HepG2 (cell line): Measurements from ENCODE around the gene CXorf65. TPM values are rescaled to one million over a fixed set of nuclear protein-coding genes. Genes with fewer than 3 reads are reported as not detected.

Experiments
- ATAC-seq: fragments of 200-7000 bp; cut with Tn5 transposase; 3 replicates; pipeline ENCODE4 v1.9.1; 2020; ENCODE audit warnings: mild to moderate bottlenecking, moderate library complexity
- BruUV-seq: library from RNA; stranded (reverse); fragments of 400-500 nt; replicated peaks from 2 replicates; lab custom pipeline; 2021; lab: Mats Ljungman, UMichigan
- CTCF ChIA-PET: fragments of 300-600 bp; formaldehyde crosslinking; extraction: SDS; loops from one replicate; lab custom pipeline; 2021; ENCODE audit warnings: low total read pairs, inconsistent platforms, low intra/inter-chr PET ratio; lab: Yijun Ruan, JAX
- POLR2A ChIA-PET: fragments of 350-600 bp; sonication (Branson Sonifier 250); formaldehyde crosslinking; loops from one replicate; lab custom pipeline; 2020; ENCODE audit warnings: antibody characterized with exemption, inconsistent platforms; lab: Yijun Ruan, JAX
- DNase-seq: peaks from one replicate; pipeline ENCODE4 v3.0.0-alpha.2; 2015; ENCODE audit warnings: low spot score
- FAIRE-seq: peaks from 3 replicates; lab custom pipeline; 2011; peaks lifted over from hg19 to GRCh38; lab: Jason Lieb, UNC
- H2AFZ ChIP-seq: one replicate; pipeline ENCODE4 v1.6.1; 2011; ENCODE audit warnings: low read length, inconsistent platforms
- H3K27ac ChIP-seq: fragments of 300-600 bp; 3 replicates; pipeline ENCODE4 v1.8.0; 2011; ENCODE audit warnings: mixed run types, mild to moderate bottlenecking, mixed read lengths, low read length, inconsistent platforms; ENCODE audit not compliant: insufficient read depth; ENCODE audit errors: extremely low read length
- H3K27me3 ChIP-seq, 2 experiments: fragments of 200-600 bp in 1 of 2; 2 replicates in 1 of 2; 3 replicates in 1 of 2; pipeline versions ENCODE4 v1.6.0 to v1.8.0; 2011; ENCODE audit warnings: low read length in 2 of 2, mild to moderate bottlenecking in 2 of 2, moderate library complexity in 2 of 2, inconsistent platforms in 1 of 2; ENCODE audit not compliant: insufficient read depth in 2 of 2, control insufficient read depth in 1 of 2
- H3K36me3 ChIP-seq, 2 experiments: fragments of 200-600 bp in 1 of 2; replicated peaks in 1 of 2; 2 replicates in 1 of 2; 3 replicates in 1 of 2; pipeline versions ENCODE4 v1.5.1 to v1.8.0; 2011; ENCODE audit warnings: low read length in 2 of 2, inconsistent platforms in 1 of 2; ENCODE audit not compliant: insufficient read depth in 2 of 2, control insufficient read depth in 1 of 2
- H3K4me1 ChIP-seq: 2 replicates; pipeline ENCODE4 v1.5.1; 2012; ENCODE audit warnings: low read length, inconsistent platforms; ENCODE audit not compliant: insufficient read depth
- H3K4me2 ChIP-seq: 2 replicates; pipeline ENCODE4 v1.6.0; 2011; ENCODE audit warnings: low read depth, low read length, inconsistent platforms
- H3K4me3 ChIP-seq, 3 experiments: fragments of 200-600 bp in 1 of 3; sonication (generic), shearing (Covaris generic) in 1 of 3; replicated peaks in 1 of 3; 2 replicates each; pipeline ENCODE4 v1.5.1; 2011 to 2016; ENCODE audit warnings: low read length in 3 of 3, inconsistent platforms in 2 of 3, low read depth in 2 of 3, mild to moderate bottlenecking in 2 of 3, control low read depth in 1 of 3, mixed read lengths in 1 of 3; ENCODE audit not compliant: insufficient read depth in 1 of 3
- H3K79me2 ChIP-seq: one replicate; pipeline ENCODE4 v1.6.1; 2011; ENCODE audit warnings: low read length, inconsistent platforms; ENCODE audit not compliant: insufficient read depth
- H3K9ac ChIP-seq: 2 replicates; pipeline ENCODE4 v1.6.0; 2011; ENCODE audit warnings: mild to moderate bottlenecking, low read depth, low read length, inconsistent platforms; ENCODE audit not compliant: insufficient read depth
- H3K9me3 ChIP-seq: 2 replicates; pipeline ENCODE4 v1.5.1; 2012; ENCODE audit warnings: mild to moderate bottlenecking, low read length
- H4K20me1 ChIP-seq: 2 replicates; pipeline ENCODE4 v1.6.0; 2011; ENCODE audit warnings: inconsistent platforms, mild to moderate bottlenecking, low read length, moderate library complexity; ENCODE audit not compliant: insufficient read depth
- CTCF ChIP-seq: sonication (generic); formaldehyde crosslinking; IDR thresholded peaks from 2 replicates; pipeline ENCODE4 v1.5.0; 2020; ENCODE audit warnings: mild to moderate bottlenecking, missing genetic modification reagents, moderate library complexity
- PPARG ChIP-seq: conservative IDR thresholded peaks from 2 replicates; pipeline ENCODE4 v1.6.1; 2016; ENCODE audit warnings: missing biosample characterization, missing genetic modification reagents
- WGBS: methylation state at CpG from one replicate; pipeline ENCODE4 v1.1.6; 2017; ENCODE audit warnings: low lambda C conversion rate; 5-methylcytosine and 5-hydroxymethylcytosine counted together
- in situ Hi-C: cut with HindIII; loops from 2 replicates; pipeline ENCODE4 v1.10.0; 2017; ENCODE audit warnings: low pct_unique_long_range_greater_than_20kb; ENCODE audit not compliant: extremely low pct_ligation_motif_present
- intact Hi-C: fragments of 100-400 bp; cut with micrococcal nuclease; formaldehyde crosslinking; loops from one replicate; pipeline ENCODE4 v1.10.0; 2022; ENCODE audit not compliant: unreplicated experiment
- polyA plus RNA-seq, 8 experiments: library from polyadenylated mRNA; depleted of rRNA in 3 of 8; stranded (reverse) in 7 of 8; unstranded in 1 of 8; fragments of >200 nt; fragmentation: Illumina TruSeq in 4 of 8; extraction: Trizol in 4 of 8; gene quantifications; 2 replicates each; pipeline versions ENCODE4 v1.2.1 to v1.2.3, GENCODE V29; 2011 to 2016; ENCODE audit warnings: low read depth in 4 of 8, missing spikeins in 1 of 8, mixed read lengths in 1 of 8; ENCODE audit not compliant: insufficient read depth in 1 of 8
- total RNA-seq, 5 experiments: library from RNA; depleted of rRNA; stranded (reverse); fragments of >200 nt; fragmentation: Illumina TruSeq; extraction: Trizol; gene quantifications; 2 replicates each; pipeline ENCODE4 v1.2.3, GENCODE V29; 2016; ENCODE audit warnings: low read depth in 1 of 5
- TF ChIP-seq, protein P1 (sequence below): sonication (generic); formaldehyde crosslinking; IDR thresholded peaks from 2 replicates; pipeline ENCODE4 v1.5.0; 2020; ENCODE audit warnings: missing genetic modification reagents, mild to moderate bottlenecking, borderline replicate concordance

CXorf65 gene
- total and polyA plus RNA-seq, 2 of the 13 experiments (the other 11 are each of a cell fraction or from before 2014, with no cell fraction given) = not detected

GRCh38 chrX:71102292-71102691 lies 4.2 kb downstream of the CXorf65 start:
- Histone ChIP-seq H3K4me1 (peaks cover 39% of the 10 kb centered on the region), H2AFZ (no peak overlapping the region), H3K9me3 (no peaks in the 10 kb centered on the region), H3K9ac (no peak overlapping the region), H3K79me2 (no peaks in the 10 kb centered on the region), H3K4me2 (no peak overlapping the region), H3K27ac (no peak overlapping the region), H3K36me3 (no peaks in the 10 kb centered on the region), H3K27me3 (no peaks in the 10 kb centered on the region), H3K4me3 (no peak overlapping the region), H4K20me1 (no peaks in the 10 kb centered on the region)
- intact Hi-C loops (no loop called here), in situ Hi-C loops (no loop called here)
- FAIRE-seq (no peak), DNase-seq (no peak), ATAC-seq (no peak)
- CTCF ChIA-PET = no interaction called here
- WGBS = 89% methylated on average over 1 of the region's 3 CpGs
- POLR2A ChIA-PET = interaction anchor here (2.8 kb wide), 1 partner anchor 16 kb away, joined by 14 read pairs; the partner anchor contains the start of gene MED12
- TF ChIP-seq PPARG (CRISPR knock-in tag) = no peak
- no TSS peak for BruUV-seq

DNA sequence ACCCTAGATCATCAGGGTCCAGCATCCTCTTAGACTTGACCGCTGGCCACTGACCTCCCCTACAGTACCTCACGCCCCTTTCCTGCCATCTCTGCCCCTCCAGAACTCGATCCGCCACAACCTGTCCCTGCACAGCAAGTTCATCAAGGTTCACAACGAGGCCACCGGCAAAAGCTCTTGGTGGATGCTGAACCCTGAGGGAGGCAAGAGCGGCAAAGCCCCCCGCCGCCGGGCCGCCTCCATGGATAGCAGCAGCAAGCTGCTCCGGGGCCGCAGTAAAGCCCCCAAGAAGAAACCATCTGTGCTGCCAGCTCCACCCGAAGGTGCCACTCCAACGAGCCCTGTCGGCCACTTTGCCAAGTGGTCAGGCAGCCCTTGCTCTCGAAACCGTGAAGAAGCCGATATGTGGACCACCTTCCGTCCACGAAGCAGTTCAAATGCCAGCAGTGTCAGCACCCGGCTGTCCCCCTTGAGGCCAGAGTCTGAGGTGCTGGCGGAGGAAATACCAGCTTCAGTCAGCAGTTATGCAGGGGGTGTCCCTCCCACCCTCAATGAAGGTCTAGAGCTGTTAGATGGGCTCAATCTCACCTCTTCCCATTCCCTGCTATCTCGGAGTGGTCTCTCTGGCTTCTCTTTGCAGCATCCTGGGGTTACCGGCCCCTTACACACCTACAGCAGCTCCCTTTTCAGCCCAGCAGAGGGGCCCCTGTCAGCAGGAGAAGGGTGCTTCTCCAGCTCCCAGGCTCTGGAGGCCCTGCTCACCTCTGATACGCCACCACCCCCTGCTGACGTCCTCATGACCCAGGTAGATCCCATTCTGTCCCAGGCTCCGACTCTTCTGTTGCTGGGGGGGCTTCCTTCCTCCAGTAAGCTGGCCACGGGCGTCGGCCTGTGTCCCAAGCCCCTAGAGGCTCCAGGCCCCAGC lies 5.7 kb downstream of the CXorf65 start:
- BruUV-seq = no TSS peak
- CTCF ChIA-PET = no interaction called here
- no peaks in the 10 kb centered on the region; a peak in 1 of 5 replicates for H3K27me3 ChIP-seq
- H3K4me3 ChIP-seq = no peak overlapping the region
- FAIRE-seq = no peak
- no peak overlapping the region for H3K4me2 ChIP-seq
- H4K20me1 ChIP-seq = no peaks in the 10 kb centered on the region
- intact Hi-C loops = no loop called here
- POLR2A ChIA-PET = interaction anchor here (2.8 kb wide), 1 partner anchor 17 kb away, joined by 14 read pairs; the partner anchor contains the start of gene MED12
- no peaks in the 10 kb centered on the region for H3K79me2 ChIP-seq
- ATAC-seq = peak; percentile 32
- no peak overlapping the region for H3K9ac ChIP-seq
- no peak overlapping the region for H3K27ac ChIP-seq
- H3K9me3 ChIP-seq = no peaks in the 10 kb centered on the region
- TF ChIP-seq CTCF (CRISPR knock-in tag) = peak; percentile 28
- TF ChIP-seq, protein P1, sequence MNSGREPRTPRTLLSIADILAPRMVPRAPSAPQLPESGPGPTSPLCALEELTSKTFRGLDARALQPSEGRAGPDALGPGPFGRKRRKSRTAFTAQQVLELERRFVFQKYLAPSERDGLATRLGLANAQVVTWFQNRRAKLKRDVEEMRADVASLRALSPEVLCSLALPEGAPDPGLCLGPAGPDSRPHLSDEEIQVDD (CRISPR knock-in tag) = no peak
- WGBS = 84% methylated on average over 8 of the region's 31 CpGs
- peaks cover 40% of the 10 kb centered on the region for H3K4me1 ChIP-seq
- in situ Hi-C loops = no loop called here
- H2AFZ ChIP-seq = no peak overlapping the region
- H3K36me3 ChIP-seq = no peaks in the 10 kb centered on the region
- no peak for DNase-seq
